Cerebellar nuclear complex (tissue), 1 donor: ENCODE data around the gene RNPS1.

Source experiments
- DNase-seq, 2 experiments: peaks; one replicate each; lab custom pipeline; 2025; lab: John Stamatoyannopoulos, UW

Gene RNPS1

GRCh38 chr16:2235695-2236336 lies 32.1 kb downstream of the RNPS1 start:
- DNase-seq: no peak

GRCh38 chr16:2235234-2235651 lies 32.7 kb downstream of the RNPS1 start:
- DNase-seq: no peak

GRCh38 chr16:2234813-2235170 lies 33.1 kb downstream of the RNPS1 start:
- DNase-seq: no peak

- DNase-seq: no peak
Observed at GRCh38 chr16:2233872-2234812, 33.8 kb downstream of the RNPS1 start.

GRCh38 chr16:2233046-2233775 lies 34.7 kb downstream of the RNPS1 start:
- DNase-seq: no peak

- no peak for DNase-seq
Observed at GRCh38 chr16:2232094-2232990, 35.6 kb downstream of the RNPS1 start.

GRCh38 chr16:2231016-2231931 lies 36.7 kb downstream of the RNPS1 start:
- no peak for DNase-seq

GRCh38 chr16:2230376-2230775 lies 37.5 kb downstream of the RNPS1 start:
- no peak for DNase-seq

- no peak for DNase-seq
Observed at GRCh38 chr16:2229632-2230250, 38.2 kb downstream of the RNPS1 start.

- DNase-seq: no peak
Observed at GRCh38 chr16:2229091-2229490, 38.8 kb downstream of the RNPS1 start.

- DNase-seq: no peak
Observed at GRCh38 chr16:2228161-2228824, 39.6 kb downstream of the RNPS1 start.

GRCh38 chr16:2226918-2227317 lies 41.0 kb downstream of the RNPS1 start:
- DNase-seq: no peak

- DNase-seq: no peak
Observed at GRCh38 chr16:2226245-2226793, 41.6 kb downstream of the RNPS1 start.

- DNase-seq: no peak
Observed at GRCh38 chr16:2223942-2224486, 43.9 kb downstream of the RNPS1 start.

- peak; percentile 92 to 97 for DNase-seq
Observed at GRCh38 chr16:2223221-2223941, 44.5 kb downstream of the RNPS1 start, which contains the start of gene E4F1. Gene E4F1, plus strand, starts transcription at chr16:2223591. Its CDS starts 23 bp downstream, at chr16:2223614.

- no peak for DNase-seq
Observed at GRCh38 chr16:2216330-2216729, 51.6 kb downstream of the RNPS1 start.

- DNase-seq: peak in 1 of 2 experiments; percentile 83
Observed at GRCh38 chr16:2214719-2214968, 53.3 kb downstream of the RNPS1 start, which contains the start of gene PGP. Gene PGP, minus strand, starts transcription at chr16:2214840. Its CDS starts 63 bp downstream, at chr16:2214777.
